AG04449 (cell line): ENCODE results near the gene PTPN3.

Experiments
- CTCF ChIA-PET: fragments of 350-600 bp; formaldehyde crosslinking; extraction: SDS; loops from one replicate; lab custom pipeline; 2021; ENCODE audit warnings: antibody characterized with exemption; lab: Yijun Ruan, JAX
- POLR2A ChIA-PET: fragments of 400-600, 350-600 bp; formaldehyde crosslinking; extraction: SDS; loops from one replicate; lab custom pipeline; 2020; ENCODE audit warnings: antibody characterized with exemption, inconsistent platforms; lab: Yijun Ruan, JAX
- DNase-seq: peaks from one replicate; pipeline ENCODE4 v3.0.0-alpha.2; 2010; ENCODE audit warnings: low read depth, low spot score
- H3K4me3 ChIP-seq: 2 replicates; pipeline ENCODE4 v1.5.1; 2011; ENCODE audit warnings: low read depth, mild to moderate bottlenecking, control low read depth, low read length
- TF ChIP-seq, protein P1 (sequence below): IDR thresholded peaks from one replicate; pipeline ENCODE4 v1.5.1; 2011; ENCODE audit warnings: mild to moderate bottlenecking, moderate library complexity, low read length, control low read depth, inconsistent platforms; ENCODE audit not compliant: insufficient read depth; ENCODE audit errors: missing control alignments

The PTPN3 gene

DNA sequence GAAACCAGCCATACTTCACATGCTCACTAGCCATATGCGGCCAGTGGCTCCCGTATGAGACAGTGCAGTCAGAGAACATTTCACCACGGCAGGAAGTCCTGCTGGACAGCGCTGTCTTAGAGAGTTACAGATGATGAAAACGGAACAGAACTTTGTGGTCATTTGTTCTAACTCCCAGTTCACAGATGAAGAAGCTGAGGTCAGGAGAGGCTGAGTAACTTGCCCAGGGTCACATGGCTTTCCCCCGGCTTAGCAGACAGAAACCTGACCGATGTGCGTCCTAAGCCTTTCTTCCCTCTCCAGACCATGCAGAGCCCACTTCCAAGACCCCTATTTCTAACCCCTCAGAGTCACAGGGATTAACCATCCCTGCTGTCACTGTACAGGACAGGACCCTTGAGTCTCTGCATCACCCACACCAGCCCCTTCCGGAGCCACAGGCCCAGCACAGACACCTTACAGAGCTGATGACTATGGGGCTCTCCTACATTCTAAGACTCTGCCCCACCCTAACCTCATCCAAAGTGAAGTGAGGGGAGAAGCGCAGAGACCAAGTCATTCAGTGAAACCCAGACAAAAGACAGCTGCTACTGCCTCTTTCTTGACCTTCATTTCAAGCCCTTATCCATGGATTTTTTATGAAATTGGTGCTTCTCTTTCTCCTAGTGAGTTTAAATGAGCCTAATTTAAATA lies 86.9 kb downstream of the PTPN3 start:
- H3K4me3 ChIP-seq, result no peak overlapping the region
- TF ChIP-seq, protein P1, sequence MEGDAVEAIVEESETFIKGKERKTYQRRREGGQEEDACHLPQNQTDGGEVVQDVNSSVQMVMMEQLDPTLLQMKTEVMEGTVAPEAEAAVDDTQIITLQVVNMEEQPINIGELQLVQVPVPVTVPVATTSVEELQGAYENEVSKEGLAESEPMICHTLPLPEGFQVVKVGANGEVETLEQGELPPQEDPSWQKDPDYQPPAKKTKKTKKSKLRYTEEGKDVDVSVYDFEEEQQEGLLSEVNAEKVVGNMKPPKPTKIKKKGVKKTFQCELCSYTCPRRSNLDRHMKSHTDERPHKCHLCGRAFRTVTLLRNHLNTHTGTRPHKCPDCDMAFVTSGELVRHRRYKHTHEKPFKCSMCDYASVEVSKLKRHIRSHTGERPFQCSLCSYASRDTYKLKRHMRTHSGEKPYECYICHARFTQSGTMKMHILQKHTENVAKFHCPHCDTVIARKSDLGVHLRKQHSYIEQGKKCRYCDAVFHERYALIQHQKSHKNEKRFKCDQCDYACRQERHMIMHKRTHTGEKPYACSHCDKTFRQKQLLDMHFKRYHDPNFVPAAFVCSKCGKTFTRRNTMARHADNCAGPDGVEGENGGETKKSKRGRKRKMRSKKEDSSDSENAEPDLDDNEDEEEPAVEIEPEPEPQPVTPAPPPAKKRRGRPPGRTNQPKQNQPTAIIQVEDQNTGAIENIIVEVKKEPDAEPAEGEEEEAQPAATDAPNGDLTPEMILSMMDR, result no peak
- POLR2A ChIA-PET, result no interaction called here
- CTCF ChIA-PET, result interaction anchor here (0.6 to 2.5 kb wide), 14 partner anchors 8 to 423 kb away, joined by 3 to 11 read pairs (median 5); no protein-coding TSS in a partner anchor
- DNase-seq, result no peak

DNA sequence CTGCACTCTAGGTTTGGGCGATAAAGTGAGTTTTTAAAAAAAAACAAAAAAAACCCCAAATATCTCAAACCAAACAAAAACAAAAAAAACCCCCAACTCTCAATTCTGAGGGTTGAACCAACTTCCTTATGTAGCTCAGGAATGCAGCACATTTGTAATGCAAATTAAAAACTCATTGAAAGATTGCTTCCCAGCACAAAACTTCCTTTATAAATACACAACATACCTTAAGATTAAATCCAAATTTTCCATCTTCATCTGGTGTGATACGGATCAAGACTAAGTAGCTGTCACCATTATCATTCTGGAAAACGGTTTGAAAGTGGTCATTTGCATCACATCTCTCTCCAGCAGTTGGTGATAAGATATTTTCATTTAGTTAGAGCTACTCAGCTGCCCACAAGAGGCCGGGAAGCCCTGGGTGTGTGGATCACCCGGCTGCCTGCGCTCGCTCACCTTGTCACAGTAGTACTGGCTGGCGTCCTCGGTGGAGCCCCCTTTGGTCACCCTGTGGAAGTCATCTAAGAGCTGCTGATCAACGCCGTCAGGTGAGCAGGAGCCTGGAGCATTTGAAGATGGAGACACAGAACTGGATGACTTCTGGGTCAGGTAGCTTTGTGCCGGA lies 88.2 kb downstream of the PTPN3 start:
- ChIA-PET CTCF (interaction anchor here (1.1 to 2.5 kb wide), 3 partner anchors 8 to 31 kb away, joined by 3 to 11 read pairs (median 4); no protein-coding TSS in a partner anchor), POLR2A (no interaction called here)
- H3K4me3 ChIP-seq, result no peak overlapping the region
- DNase-seq, result no peak
- TF ChIP-seq, protein P1, result no peak

DNA sequence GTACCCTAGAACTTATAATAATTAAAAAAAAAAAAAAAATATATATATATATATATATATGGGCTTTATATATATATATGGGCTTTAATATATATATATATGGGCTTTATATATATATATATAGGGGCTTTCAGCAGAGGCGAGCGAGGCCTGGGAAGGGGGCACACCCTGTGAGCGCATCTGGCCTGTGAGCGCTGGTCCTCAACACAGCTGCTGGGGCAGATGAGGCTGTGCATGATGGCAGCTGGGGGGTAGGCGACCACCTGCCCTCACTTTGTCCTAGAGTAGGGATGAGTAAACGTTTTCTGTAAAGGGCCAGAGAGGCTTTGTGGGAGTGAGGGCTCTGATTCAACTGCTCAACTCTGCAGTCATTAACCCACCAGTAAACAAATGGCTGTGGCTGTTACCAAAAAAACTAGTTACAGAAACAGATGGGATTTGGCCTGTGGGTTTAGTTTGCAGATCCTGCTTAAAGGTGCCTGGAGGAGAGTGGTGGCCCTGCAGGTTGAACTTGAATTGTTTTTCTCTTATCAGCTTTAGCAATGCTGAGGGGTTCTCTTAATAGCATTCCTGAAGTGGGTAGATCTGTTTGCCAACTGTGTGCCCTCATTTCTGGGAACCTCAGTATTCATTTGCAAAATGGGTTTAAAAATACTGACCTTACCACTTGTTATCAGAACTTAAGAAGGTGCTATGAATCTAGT lies 89.2 kb downstream of the PTPN3 start:
- no peak overlapping the region for H3K4me3 ChIP-seq
- TF ChIP-seq, protein P1, result no peak
- ChIA-PET CTCF (interaction anchor here (0.7 to 1.5 kb wide), 3 partner anchors 7 to 226 kb away, joined by 3 to 4 read pairs (median 3); no protein-coding TSS in a partner anchor), POLR2A (no interaction called here)
- DNase-seq, result no peak

DNA sequence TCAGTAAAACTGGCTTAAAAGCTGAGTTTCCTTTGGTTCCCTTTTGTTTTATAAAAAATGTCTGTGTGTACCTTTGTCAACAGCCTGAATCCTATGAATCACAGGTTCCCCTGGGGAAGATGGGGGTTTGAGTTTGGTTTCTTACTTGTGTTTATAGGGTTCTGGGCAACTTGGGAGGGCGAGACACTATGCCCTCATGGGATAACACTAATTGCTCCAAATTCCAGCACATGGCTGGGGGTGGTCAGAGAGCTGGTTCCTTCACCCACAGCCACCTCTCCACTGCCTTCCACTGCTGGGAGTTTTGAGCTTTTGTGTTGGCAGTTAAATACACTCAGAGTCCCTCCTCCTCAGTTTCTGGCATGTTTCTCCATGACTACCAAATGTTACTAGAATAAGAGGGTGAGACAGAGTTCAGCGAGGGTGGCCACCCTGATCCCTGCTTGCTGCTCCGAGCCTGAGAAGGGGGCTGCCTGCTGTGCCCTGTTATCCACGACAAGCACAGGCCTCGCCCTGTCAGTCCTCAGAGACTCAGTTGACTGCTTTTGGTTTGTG lies 94.3 kb downstream of the PTPN3 start:
- no peak for DNase-seq
- TF ChIP-seq, protein P1, result no peak
- H3K4me3 ChIP-seq, result no peak overlapping the region
- ChIA-PET CTCF (interaction anchor here (1.0 to 2.2 kb wide), 6 partner anchors 8 to 220 kb away, joined by 3 to 10 read pairs (median 4); no protein-coding TSS in a partner anchor), POLR2A (no interaction called here)

DNA sequence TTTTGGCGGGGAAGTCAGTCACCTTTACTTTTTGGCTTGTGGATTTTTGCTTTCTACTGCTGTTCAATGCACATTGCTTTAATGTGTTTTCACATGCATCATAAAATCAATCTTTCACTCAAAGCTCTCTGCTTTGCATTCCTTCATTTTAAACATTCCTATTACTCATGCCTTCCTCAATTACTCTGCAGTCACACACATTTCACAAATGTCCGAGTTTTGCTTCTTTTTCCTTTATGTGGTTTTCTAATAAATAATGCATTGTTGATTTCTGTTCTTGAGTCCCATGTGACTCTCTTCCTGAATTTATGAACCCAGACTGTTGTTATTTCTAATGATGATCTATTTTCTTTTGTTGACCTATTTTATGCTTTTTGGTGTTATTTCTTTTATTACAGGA lies 95.0 kb downstream of the PTPN3 start:
- H3K4me3 ChIP-seq, result no peak overlapping the region
- POLR2A ChIA-PET, result no interaction called here
- DNase-seq, result no peak
- CTCF ChIA-PET, result interaction anchor here (1.5 to 2.0 kb wide), 2 partner anchors 9 kb away, joined by 4 to 5 read pairs; no protein-coding TSS in a partner anchor
- TF ChIP-seq, protein P1, result no peak

DNA sequence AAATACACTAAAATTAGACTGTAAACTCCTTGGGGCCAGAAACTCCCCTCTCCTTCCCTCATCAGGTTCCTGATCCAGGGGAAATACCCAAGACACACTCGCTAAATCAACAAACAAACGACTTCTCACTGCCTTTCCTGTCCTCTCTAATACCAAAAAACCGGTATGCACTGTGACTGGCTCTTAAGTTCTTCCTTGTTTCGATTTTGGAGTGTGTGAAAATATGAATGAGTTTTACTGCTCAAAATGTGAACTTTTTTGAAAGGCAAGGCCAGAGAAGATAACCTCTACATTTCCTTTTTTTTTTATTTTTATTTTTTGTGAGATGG lies 96.2 kb downstream of the PTPN3 start:
- H3K4me3 ChIP-seq, result no peak overlapping the region
- DNase-seq, result no peak
- TF ChIP-seq, protein P1, result no peak
- CTCF ChIA-PET, result interaction anchor here (0.7 to 2.0 kb wide), 12 partner anchors 8 to 550 kb away, joined by 3 to 6 read pairs (median 3); no protein-coding TSS in a partner anchor
- POLR2A ChIA-PET, result no interaction called here
